DND-41 (cell line): ENCODE measurements around the gene SLX4IP.

Experiments
- EZH2 ChIP-seq: IDR thresholded peaks from 3 replicates; pipeline ENCODE4 v1.6.1; 2012; ENCODE audit warnings: borderline replicate concordance, low read depth, mild to moderate bottlenecking, moderate library complexity, low read length, inconsistent platforms; ENCODE audit not compliant: severe bottlenecking
- TF ChIP-seq, protein P1 (sequence below): IDR thresholded peaks from 2 replicates; pipeline ENCODE4 v1.5.1; 2012; ENCODE audit warnings: borderline replicate concordance, low read length, moderate library complexity, mild to moderate bottlenecking; ENCODE audit not compliant: poor library complexity, severe bottlenecking; ENCODE audit errors: extremely low read depth

DNA sequence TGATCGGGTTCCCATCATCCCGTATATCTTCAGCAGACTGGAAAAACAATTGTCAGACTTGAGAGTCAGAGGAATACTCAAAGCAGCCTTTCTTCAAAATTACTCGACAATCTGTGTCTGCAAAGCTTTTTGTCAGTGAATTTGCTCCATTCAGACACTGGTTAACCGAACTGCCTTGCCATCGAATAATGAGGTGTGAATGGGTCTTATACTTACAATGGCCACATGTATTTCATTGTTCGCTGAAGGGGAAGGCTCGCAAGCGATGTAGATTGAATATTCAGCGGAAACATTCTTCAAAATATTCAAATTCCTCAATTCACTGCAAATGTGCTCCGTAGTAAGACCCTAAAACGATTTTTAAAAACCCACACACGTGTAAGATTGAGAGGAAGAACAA is 205.8 kb downstream of the SLX4IP start:
- TF ChIP-seq, protein P1, sequence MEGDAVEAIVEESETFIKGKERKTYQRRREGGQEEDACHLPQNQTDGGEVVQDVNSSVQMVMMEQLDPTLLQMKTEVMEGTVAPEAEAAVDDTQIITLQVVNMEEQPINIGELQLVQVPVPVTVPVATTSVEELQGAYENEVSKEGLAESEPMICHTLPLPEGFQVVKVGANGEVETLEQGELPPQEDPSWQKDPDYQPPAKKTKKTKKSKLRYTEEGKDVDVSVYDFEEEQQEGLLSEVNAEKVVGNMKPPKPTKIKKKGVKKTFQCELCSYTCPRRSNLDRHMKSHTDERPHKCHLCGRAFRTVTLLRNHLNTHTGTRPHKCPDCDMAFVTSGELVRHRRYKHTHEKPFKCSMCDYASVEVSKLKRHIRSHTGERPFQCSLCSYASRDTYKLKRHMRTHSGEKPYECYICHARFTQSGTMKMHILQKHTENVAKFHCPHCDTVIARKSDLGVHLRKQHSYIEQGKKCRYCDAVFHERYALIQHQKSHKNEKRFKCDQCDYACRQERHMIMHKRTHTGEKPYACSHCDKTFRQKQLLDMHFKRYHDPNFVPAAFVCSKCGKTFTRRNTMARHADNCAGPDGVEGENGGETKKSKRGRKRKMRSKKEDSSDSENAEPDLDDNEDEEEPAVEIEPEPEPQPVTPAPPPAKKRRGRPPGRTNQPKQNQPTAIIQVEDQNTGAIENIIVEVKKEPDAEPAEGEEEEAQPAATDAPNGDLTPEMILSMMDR = no peak
- no peak for TF ChIP-seq EZH2
